Measurements from ENCODE around the gene ZNF740.
A peak's percentile ranks its signal among the peaks of the same experiment; 100 is the strongest.

The ZNF740 gene

DNA sequence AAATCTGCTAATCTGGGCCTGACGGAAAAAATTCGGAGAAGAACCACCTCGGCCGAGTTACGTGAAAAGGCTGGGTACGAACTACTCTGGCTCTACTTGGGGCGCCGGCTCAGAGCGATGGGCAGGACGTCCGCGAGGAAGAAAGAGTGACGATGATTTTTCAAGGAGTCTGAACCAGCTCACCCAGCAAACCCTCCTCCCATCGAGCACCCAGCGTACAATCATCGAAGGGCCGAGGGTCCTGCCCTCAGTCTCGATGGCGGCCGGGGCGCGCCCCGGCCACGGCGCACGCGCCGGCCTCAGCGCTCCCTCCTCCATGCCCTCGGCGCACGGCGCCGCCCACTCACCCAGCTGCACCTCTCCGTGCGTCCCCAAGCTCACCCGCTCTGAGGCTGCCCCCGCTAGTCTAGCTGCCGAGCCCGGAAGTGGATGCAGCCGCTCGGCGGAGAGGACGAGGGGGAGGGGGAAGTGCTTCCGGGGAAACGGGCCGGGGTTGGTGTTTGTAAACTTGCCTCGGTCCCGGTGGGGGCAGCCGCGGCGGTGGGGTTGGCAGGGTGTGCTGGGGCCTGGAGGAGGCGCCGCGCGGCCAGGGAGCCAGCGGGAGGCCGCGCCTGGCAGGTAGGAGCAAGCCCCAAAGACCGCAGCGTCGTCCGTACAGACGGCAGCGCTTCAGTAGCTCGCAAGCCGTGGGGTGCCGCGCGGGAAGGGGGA is at the start of gene ZNF740, which contains the start of gene CSAD:
ZNF740 (plus strand) TSS at position 503 of the 711 bp plus-strand sequence. CDS start 1,262 bp downstream, outside the sequence.
CSAD (minus strand) TSS at position 706 of the 711 bp plus-strand sequence. CDS start 7,455 bp downstream, outside the sequence.
- Histone ChIP-seq H3K79me2 (ENCODE audit: control insufficient read depth, insufficient read depth, low read length, unreplicated experiment) (peaks cover 23% of the 10 kb centered on the region), H3K27ac (ENCODE audit: low read depth, low read length) (peak within 1 kb of the TSS; percentile 85), H3K4me1 (ENCODE audit: control insufficient read depth, insufficient read depth, low read length, unreplicated experiment) (peaks cover 28% of the 10 kb centered on the region)

DNA sequence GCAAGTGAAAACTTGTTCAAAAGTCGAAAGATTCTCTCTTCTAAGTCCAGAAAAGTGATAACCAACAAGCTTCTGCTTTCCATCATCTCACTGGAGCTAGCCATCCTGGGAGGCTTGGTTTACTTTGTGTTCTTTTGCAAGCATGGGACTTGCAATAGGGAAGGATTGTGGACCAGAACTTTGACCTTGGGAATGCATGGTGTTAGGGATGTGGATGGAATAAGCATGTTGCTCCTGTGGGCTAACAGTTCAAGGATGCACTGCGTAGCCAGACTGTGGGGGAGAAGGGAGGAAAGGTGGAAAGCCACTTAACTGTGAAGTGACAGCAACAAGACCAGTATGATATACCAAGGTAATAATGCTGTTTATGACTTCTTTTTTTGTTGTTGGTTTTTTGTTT is 48.7 kb upstream of the ZNF740 start:
- no peak overlapping the region for H2AFZ ChIP-seq (ENCODE audit: low read length, unreplicated experiment)
- no peaks in the 10 kb centered on the region for H3K4me1 ChIP-seq (ENCODE audit: control insufficient read depth, insufficient read depth, low read length, unreplicated experiment)
- no peaks in the 10 kb centered on the region for H3K36me3 ChIP-seq (ENCODE audit: insufficient read depth, low read length)
- no peak overlapping the region for H3K4me3 ChIP-seq (ENCODE audit: low read depth, low read length)
- H3K27ac ChIP-seq (ENCODE audit: low read depth, low read length) = no peak overlapping the region
- H3K79me2 ChIP-seq (ENCODE audit: control insufficient read depth, insufficient read depth, low read length, unreplicated experiment) = no peaks in the 10 kb centered on the region
- H3K27me3 ChIP-seq (ENCODE audit: insufficient read depth, low read length) = no peaks in the 10 kb centered on the region

More for the DNA sequence above, at the start of gene ZNF740, which contains the start of gene CSAD:
- Histone ChIP-seq H2AFZ (ENCODE audit: low read length, unreplicated experiment) (peak within 1 kb of the TSS; percentile 86), H3K36me3 (ENCODE audit: insufficient read depth, low read length) (peaks cover 20% of the 10 kb centered on the region; the same call in 1 of the 2 replicates), H3K27me3 (ENCODE audit: insufficient read depth, low read length) (no peaks in the 10 kb centered on the region), H3K4me3 (ENCODE audit: low read depth, low read length) (peak within 1 kb of the TSS; percentile 90)

DNA sequence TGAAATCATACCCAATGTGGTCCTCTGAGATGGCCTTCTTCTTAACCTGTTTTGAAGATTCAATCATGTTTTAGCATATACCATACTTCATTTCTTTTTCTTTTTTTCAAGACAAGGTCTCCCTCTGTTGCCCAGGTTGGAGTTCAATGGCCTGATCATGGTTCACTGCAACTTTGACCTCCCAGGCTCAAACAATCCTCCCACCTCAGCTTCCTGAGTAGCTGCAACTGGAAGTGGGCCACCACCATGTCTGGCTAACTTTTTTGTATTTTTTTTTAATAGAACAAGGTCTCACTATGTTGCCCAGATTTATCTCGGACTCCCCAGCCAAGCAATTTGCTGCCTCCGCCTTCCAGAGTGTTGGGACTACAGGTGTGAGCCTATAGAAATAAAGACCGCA is 46.8 kb upstream of the ZNF740 start:
- Histone ChIP-seq H3K27me3 (ENCODE audit: insufficient read depth, low read length) (no peaks in the 10 kb centered on the region), H3K36me3 (ENCODE audit: insufficient read depth, low read length) (no peaks in the 10 kb centered on the region)

GRCh38 chr12:53143355-53143754 is 37.2 kb upstream of the ZNF740 start:
- no peaks in the 10 kb centered on the region for H3K27me3 ChIP-seq (ENCODE audit: insufficient read depth, low read length)
- no peaks in the 10 kb centered on the region for H3K36me3 ChIP-seq (ENCODE audit: insufficient read depth, low read length)
- no peak overlapping the region for H2AFZ ChIP-seq (ENCODE audit: low read length, unreplicated experiment)
- H3K27ac ChIP-seq (ENCODE audit: low read depth, low read length) = no peak overlapping the region
- peaks cover 9% of the 10 kb centered on the region for H3K4me1 ChIP-seq (ENCODE audit: control insufficient read depth, insufficient read depth, low read length, unreplicated experiment)
- no peaks in the 10 kb centered on the region for H3K79me2 ChIP-seq (ENCODE audit: control insufficient read depth, insufficient read depth, low read length, unreplicated experiment)
- no peak overlapping the region for H3K4me3 ChIP-seq (ENCODE audit: low read depth, low read length)

More for the DNA sequence above, 46.8 kb upstream of the ZNF740 start:
- Histone ChIP-seq H3K27ac (ENCODE audit: low read depth, low read length) (no peak overlapping the region), H3K4me3 (ENCODE audit: low read depth, low read length) (no peak overlapping the region), H2AFZ (ENCODE audit: low read length, unreplicated experiment) (no peak overlapping the region), H3K79me2 (ENCODE audit: control insufficient read depth, insufficient read depth, low read length, unreplicated experiment) (no peaks in the 10 kb centered on the region), H3K4me1 (ENCODE audit: control insufficient read depth, insufficient read depth, low read length, unreplicated experiment) (no peaks in the 10 kb centered on the region)

- no peak overlapping the region for H3K4me3 ChIP-seq (ENCODE audit: low read depth, low read length)
- H3K4me1 ChIP-seq (ENCODE audit: control insufficient read depth, insufficient read depth, low read length, unreplicated experiment) = peaks cover 9% of the 10 kb centered on the region
- no peaks in the 10 kb centered on the region for H3K27me3 ChIP-seq (ENCODE audit: insufficient read depth, low read length)
- no peak overlapping the region for H2AFZ ChIP-seq (ENCODE audit: low read length, unreplicated experiment)
- no peaks in the 10 kb centered on the region for H3K36me3 ChIP-seq (ENCODE audit: insufficient read depth, low read length)
- H3K27ac ChIP-seq (ENCODE audit: low read depth, low read length) = peak overlapping the region; percentile 63
- H3K79me2 ChIP-seq (ENCODE audit: control insufficient read depth, insufficient read depth, low read length, unreplicated experiment) = no peaks in the 10 kb centered on the region
Observed at GRCh38 chr12:53145383-53146260, 34.9 kb upstream of the ZNF740 start.

GRCh38 chr12:53147181-53147580 is 33.3 kb upstream of the ZNF740 start:
- no peak overlapping the region for H2AFZ ChIP-seq (ENCODE audit: low read length, unreplicated experiment)
- no peaks in the 10 kb centered on the region for H3K79me2 ChIP-seq (ENCODE audit: control insufficient read depth, insufficient read depth, low read length, unreplicated experiment)
- no peaks in the 10 kb centered on the region for H3K27me3 ChIP-seq (ENCODE audit: insufficient read depth, low read length)
- no peaks in the 10 kb centered on the region for H3K36me3 ChIP-seq (ENCODE audit: insufficient read depth, low read length)
- peaks cover 9% of the 10 kb centered on the region for H3K4me1 ChIP-seq (ENCODE audit: control insufficient read depth, insufficient read depth, low read length, unreplicated experiment)
- no peak overlapping the region for H3K27ac ChIP-seq (ENCODE audit: low read depth, low read length)
- no peak overlapping the region for H3K4me3 ChIP-seq (ENCODE audit: low read depth, low read length)

GRCh38 chr12:53147653-53148052 is 32.9 kb upstream of the ZNF740 start:
- H3K36me3 ChIP-seq (ENCODE audit: insufficient read depth, low read length) = no peaks in the 10 kb centered on the region
- H3K4me1 ChIP-seq (ENCODE audit: control insufficient read depth, insufficient read depth, low read length, unreplicated experiment) = peaks cover 9% of the 10 kb centered on the region
- no peaks in the 10 kb centered on the region for H3K79me2 ChIP-seq (ENCODE audit: control insufficient read depth, insufficient read depth, low read length, unreplicated experiment)
- no peak overlapping the region for H3K4me3 ChIP-seq (ENCODE audit: low read depth, low read length)
- no peaks in the 10 kb centered on the region for H3K27me3 ChIP-seq (ENCODE audit: insufficient read depth, low read length)
- H3K27ac ChIP-seq (ENCODE audit: low read depth, low read length) = no peak overlapping the region
- no peak overlapping the region for H2AFZ ChIP-seq (ENCODE audit: low read length, unreplicated experiment)

DNA sequence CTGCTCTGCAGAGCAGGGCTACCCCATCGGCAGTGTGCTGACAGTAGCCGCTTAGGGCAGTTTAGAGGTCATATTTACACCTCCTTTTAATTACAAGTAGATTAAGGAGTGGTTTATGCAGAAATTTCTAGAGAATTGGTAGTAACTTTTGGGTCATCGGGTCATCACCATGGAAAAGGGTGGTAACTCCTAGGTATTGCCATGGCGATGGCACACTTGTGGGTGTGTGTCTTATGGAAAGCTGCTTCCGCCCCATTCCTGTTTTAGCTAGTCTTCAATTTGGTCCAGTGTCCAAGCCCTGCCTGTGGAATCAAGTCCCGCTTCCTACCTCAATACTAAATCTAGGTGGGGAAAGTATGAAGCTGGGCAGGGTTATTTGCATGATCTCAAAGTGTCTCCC is 29.5 kb upstream of the ZNF740 start:
- Histone ChIP-seq H3K79me2 (ENCODE audit: control insufficient read depth, insufficient read depth, low read length, unreplicated experiment) (no peaks in the 10 kb centered on the region), H2AFZ (ENCODE audit: low read length, unreplicated experiment) (no peak overlapping the region), H3K4me1 (ENCODE audit: control insufficient read depth, insufficient read depth, low read length, unreplicated experiment) (no peaks in the 10 kb centered on the region), H3K27me3 (ENCODE audit: insufficient read depth, low read length) (no peaks in the 10 kb centered on the region), H3K4me3 (ENCODE audit: low read depth, low read length) (no peak overlapping the region), H3K36me3 (ENCODE audit: insufficient read depth, low read length) (no peaks in the 10 kb centered on the region), H3K27ac (ENCODE audit: low read depth, low read length) (no peak overlapping the region)

- Histone ChIP-seq H2AFZ (ENCODE audit: low read length, unreplicated experiment) (no peak overlapping the region), H3K27me3 (ENCODE audit: insufficient read depth, low read length) (no peaks in the 10 kb centered on the region), H3K4me3 (ENCODE audit: low read depth, low read length) (no peak overlapping the region), H3K79me2 (ENCODE audit: control insufficient read depth, insufficient read depth, low read length, unreplicated experiment) (no peaks in the 10 kb centered on the region), H3K27ac (ENCODE audit: low read depth, low read length) (no peak overlapping the region), H3K4me1 (ENCODE audit: control insufficient read depth, insufficient read depth, low read length, unreplicated experiment) (no peaks in the 10 kb centered on the region), H3K36me3 (ENCODE audit: insufficient read depth, low read length) (no peaks in the 10 kb centered on the region)
Observed at GRCh38 chr12:53152390-53152789, 28.1 kb upstream of the ZNF740 start.

DNA sequence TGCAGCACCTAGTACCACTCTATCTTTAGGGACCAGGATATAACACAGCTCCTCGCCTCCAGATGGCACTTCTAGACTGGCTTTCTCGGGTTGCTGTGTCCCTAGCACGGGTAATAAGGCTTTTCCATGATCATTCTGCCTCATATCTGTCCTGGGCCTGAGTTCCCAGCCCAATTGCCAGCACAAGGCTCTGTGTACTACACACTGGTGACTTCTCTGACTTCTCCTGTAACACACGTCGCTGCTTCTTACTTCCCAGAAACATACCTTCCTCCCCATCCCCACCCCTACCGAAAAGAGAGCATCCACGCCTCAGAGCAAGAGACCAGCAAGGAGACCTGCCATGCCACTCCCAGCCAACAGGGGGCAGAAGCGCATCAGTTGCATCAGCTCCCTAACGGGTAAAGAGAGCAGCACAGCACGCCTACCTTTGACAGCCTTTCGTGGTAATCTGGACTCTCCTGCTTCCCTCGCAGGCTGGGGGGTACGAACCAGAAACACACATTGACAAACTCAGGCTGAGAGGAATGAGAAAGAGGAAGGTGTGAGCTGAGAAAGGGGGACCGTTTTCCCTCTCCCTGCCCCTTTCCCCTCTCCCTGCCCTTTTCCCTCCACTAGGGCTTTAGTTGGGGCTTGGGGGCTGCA is 21.2 kb upstream of the ZNF740 start:
- Histone ChIP-seq H3K4me3 (ENCODE audit: low read depth, low read length) (no peak overlapping the region), H3K27ac (ENCODE audit: low read depth, low read length) (no peak overlapping the region)

More for the DNA sequence above, 21.2 kb upstream of the ZNF740 start:
- Histone ChIP-seq H3K4me1 (ENCODE audit: control insufficient read depth, insufficient read depth, low read length, unreplicated experiment) (no peaks in the 10 kb centered on the region), H3K79me2 (ENCODE audit: control insufficient read depth, insufficient read depth, low read length, unreplicated experiment) (no peaks in the 10 kb centered on the region), H2AFZ (ENCODE audit: low read length, unreplicated experiment) (no peak overlapping the region), H3K36me3 (ENCODE audit: insufficient read depth, low read length) (no peaks in the 10 kb centered on the region), H3K27me3 (ENCODE audit: insufficient read depth, low read length) (no peaks in the 10 kb centered on the region)

Measured in ACC112 (cell line).